GM18873 (cell line): ENCODE data around the gene VPS35.

ENCODE experiments used
- ATAC-seq: cut with Tn5 transposase; IDR thresholded peaks from one replicate; pipeline ENCODE4 v1.9.1; 2021; ENCODE audit warnings: mild to moderate bottlenecking, moderate library complexity, moderate number of reproducible peaks; ENCODE audit not compliant: unreplicated experiment, low FRiP score

VPS35 gene

GRCh38 chr16:46688654-46689364, at the start of gene VPS35:
TSS of gene VPS35 (minus strand) at chr16:46689178. CDS start at chr16:46689133, 45 bp downstream.
- ATAC-seq = peak; percentile 90

DNA sequence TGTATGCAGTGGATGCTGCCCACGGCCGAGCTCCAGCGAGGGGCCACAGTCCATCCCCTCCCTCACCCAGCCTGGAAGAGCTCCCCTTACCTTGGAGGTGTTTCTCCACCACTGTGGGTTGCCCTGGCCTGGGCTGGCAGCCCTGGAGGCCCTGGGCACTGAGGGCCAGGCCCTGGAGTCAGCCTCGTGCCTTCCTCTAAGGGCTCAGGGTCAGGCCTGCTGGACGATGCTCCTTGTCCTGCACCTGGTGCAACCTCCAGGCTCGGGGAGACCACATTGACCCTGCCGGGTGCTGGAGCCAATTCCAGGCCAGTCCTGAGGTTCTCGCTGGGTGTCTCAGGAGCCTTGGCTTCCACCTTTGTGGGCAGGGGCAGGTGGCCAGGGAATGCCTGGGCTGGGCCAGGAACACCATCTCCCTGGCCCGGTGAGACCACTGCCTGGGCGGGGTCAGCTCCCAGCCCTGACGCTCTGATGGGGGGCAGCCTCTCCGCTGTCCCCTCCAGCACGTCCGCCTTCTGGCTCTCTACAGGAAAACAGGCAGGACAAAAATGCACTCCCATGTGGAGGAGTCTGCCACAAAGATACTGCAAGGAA, 48.7 kb upstream of the VPS35 start:
- ATAC-seq = no peak

DNA sequence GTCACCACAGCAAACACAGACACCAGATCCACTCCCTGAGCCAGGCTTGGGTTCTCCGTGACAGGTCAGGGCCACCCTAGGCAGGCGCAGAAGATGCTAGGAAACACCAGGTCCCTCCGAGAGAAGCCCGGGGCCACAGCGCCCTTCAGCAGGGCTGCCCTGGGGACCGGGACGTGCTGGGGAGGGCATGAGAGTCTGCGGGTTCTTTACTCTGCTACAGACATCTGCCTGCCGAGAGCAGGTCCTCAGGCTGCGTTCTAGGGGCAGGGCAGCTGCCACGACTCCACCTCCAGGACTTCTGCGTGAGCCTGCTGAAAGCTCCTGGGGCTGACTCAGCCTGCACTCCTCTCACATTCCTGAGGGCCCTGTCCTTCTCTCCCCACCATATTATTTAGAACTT, 47.7 kb upstream of the VPS35 start:
- ATAC-seq = no peak

- no peak for ATAC-seq
Measured at GRCh38 chr16:46733319-46733830, 44.4 kb upstream of the VPS35 start.

- no peak for ATAC-seq
Measured at GRCh38 chr16:46732561-46732960, 43.6 kb upstream of the VPS35 start.

DNA sequence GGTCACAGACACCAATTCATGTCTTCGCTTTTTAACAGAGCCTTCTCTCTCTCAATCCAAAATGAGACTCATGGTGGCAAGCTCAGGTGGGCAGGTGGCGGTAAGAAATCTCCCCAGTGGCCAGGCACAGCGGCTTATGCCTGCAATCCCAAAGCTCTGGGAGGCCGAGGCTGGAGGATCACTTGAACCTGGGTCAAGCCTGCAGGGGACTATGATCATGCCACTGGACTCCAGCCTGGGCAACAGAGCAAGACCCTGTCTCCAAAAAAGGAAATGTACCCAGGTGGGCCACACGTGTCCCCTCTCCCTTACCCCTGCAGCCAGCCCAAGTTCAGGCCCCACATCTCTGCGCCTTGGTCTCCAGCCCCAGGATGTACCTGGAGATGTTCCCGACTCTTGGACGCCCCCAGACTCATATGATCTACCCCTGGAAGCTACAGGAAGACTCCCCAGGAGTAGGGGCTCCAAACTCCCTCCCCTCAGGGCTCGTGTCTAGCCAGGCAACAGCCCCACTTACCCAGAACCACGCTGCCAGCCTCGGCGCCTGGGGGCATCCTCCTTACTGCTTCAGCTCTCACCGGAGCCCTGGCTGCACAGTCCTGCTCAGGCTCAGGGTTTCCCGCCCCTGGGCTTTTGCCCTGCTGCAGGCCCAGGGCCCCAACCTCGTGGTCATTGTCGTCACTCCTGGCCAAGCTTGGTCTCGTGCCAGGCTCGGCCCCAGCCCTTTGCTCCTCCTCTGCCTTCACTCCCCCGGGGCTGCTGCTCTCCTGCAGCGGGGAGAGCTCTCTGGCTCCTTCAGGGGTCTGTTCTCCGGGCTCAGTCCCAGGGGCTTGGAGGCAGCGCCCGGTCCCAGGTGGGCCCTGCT, 42.9 kb upstream of the VPS35 start:
- no peak for ATAC-seq

GRCh38 chr16:46730801-46731690, 42.1 kb upstream of the VPS35 start:
- no peak for ATAC-seq

DNA sequence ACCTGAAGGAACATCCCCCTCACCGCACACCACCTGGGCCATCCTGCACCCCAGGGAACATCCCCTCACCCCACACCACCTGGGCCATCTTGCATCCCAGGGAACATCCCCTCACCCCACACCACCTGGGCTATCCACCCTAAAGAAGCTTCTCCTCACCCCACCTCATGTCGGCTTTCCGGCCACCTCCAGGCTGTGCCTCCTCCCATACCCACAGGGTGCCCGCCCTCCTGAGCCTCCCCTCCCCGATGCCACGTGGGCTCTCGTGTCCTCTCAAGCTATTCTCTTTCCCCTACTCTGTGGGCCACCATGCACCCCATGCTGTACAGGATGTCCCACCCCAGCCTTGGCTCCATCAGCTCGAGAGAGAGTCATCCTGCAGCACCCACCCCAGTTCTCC, 41.1 kb upstream of the VPS35 start:
- no peak for ATAC-seq

GRCh38 chr16:46729326-46729995, 40.5 kb upstream of the VPS35 start:
- ATAC-seq = no peak

- ATAC-seq = no peak
Measured at GRCh38 chr16:46728806-46729205, 39.8 kb upstream of the VPS35 start.

DNA sequence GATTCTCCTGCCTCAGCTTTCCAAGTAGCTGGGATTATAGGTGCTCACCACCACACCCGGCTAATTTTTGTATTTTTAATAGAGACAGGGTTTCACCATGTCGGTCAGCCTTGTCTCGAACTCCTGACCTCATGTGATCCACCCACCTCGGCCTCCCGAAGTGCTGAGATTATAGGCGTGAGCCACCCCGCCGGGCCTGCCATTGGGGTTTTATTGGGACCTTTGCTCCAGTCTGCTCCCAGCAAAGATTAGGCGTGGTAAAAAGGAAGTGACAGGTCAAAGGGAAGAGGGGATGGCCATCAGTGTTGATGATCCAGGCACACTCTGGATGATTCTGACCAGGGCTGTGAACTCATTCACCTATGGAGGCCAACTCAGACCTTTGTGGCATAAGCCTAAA, 38.7 kb upstream of the VPS35 start:
- no peak for ATAC-seq

GRCh38 chr16:46727184-46727583, 38.2 kb upstream of the VPS35 start:
- ATAC-seq = no peak

DNA sequence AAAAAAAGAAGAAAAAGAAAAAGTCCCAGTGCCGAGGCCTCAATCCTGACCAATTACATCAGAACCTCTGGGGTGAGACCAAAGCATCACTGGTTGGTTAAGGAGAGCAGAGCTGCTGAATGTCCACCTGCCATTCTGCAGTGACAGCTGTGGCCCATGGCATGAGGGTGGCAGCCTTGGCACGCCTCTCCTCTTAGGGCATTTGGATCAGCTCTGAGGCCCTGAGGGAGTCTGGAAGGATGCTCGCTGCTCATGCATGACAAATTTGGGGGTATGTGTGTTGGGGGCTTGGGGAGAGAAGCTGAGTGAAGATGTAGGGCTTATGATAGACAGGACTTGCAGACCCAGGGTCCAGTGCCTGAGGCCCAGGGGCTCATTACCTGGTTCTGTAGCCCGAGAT, 32.9 kb upstream of the VPS35 start:
- no peak for ATAC-seq

DNA sequence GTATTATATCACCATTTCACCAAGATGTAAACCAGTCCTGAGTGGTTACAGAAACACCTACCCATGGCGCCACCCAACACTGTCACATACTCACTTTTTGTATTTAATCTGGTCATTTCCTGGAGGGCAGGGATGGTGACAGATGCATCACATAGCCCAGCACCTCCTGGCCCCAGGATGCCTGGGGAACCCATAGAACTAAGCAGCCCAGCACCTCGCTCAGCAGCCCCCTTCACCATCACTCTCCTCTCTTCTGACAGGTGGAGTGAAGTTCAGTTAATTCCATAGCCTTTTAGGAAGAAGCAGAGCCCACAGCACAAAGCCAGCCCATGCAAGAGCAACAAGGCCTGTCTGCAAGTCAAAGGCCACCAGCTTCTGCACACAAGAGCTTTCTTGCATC, 31.6 kb upstream of the VPS35 start:
- no peak for ATAC-seq

- ATAC-seq = no peak
Measured at GRCh38 chr16:46719528-46719927, 30.6 kb upstream of the VPS35 start.

GRCh38 chr16:46718214-46718613, 29.2 kb upstream of the VPS35 start:
- ATAC-seq = no peak

GRCh38 chr16:46717692-46718091, 28.7 kb upstream of the VPS35 start:
- no peak for ATAC-seq

DNA sequence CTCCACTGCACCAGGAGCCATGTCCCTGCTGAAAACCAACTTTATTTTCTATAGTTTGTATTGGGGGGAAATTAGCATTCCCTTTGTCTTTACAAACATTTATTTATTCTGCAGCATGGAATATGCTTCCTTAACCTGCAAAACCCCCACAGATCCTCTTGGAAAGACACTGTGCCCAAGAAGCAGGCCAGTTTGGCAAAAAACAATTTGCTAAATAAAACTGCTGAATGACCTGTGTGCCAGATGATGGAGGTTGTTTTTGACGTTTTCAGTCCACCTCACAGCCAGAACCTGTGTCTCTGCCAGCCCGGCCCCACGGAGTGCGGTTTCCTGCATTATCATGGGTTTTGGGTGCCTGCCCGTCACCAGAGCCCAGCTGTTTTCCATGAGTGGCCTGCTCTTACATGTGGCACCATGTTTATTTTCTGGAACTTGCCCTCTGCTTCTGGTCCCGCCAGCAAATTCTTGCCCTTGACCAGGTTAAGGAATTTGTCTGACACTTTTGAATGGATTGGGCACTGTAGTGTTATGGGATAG, 26.9 kb upstream of the VPS35 start:
- ATAC-seq = no peak

DNA sequence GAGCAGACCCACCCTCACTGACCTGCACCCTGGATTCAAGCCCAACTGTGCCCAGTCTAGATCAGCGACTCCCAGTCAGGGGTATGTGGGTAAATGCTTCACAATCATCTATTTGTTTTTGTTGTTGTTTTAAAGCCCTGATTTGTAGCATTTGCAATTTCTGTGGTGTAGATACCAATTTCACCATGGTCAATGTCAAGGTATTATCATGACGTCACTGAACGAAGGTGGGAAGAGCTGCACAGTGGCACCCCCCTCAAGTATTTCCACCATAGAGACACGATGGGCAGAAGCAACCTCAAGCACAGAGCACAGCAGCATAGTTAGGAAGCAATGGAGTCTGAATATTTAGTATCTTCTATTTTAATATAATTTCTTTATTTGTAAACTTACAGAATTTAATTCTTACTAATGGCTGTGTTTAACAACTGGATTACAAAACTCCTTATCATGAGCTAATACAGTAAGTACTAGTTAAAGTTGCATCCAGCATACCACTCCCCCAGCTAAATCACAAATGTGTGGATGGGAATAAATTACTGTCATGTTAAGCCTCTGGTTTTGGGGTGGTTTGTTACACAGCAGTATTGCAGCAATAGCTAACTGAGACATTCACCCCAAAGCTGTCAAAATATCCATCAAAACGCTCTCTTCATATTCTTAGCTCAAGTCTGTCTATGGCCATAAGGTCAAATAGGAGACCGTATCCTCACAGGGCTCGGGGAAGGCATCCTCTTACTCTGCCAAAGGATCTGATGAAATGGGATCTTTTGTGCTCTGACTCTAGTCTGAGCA, 26.0 kb upstream of the VPS35 start:
- ATAC-seq = no peak
